Daoy (cell line): ENCODE results near the gene HSDL2. TPM values are rescaled to one million over a fixed set of nuclear protein-coding genes. Genes with fewer than 3 reads are reported as not detected.
"Not testable (repeated sequence)": the region's sequence is repeated elsewhere in the genome, so short reads cannot be mapped to it uniquely, and the experiment has no call there.

ENCODE experiments used
- DNase-seq: peaks from one replicate; pipeline ENCODE4 v3.0.0-alpha.2; 2015; ENCODE audit warnings: low read depth
- total RNA-seq: library from RNA; depleted of rRNA; stranded (reverse); fragments of >200 nt; shearing (Covaris generic); gene quantifications from 2 replicates; pipeline ENCODE4 v1.2.3, GENCODE V29; 2014; rRNA removed

HSDL2 gene
- total RNA-seq, 1 experiment from 2014 or later = 55.0 TPM

GRCh38 chr9:112500842-112501241 lies 120.9 kb downstream of the HSDL2 start:
- no peak for DNase-seq

- peak; percentile 25 for DNase-seq
Measured at GRCh38 chr9:112501287-112501686, 121.4 kb downstream of the HSDL2 start.

- DNase-seq = no peak
Measured at GRCh38 chr9:112502175-112502946, 122.5 kb downstream of the HSDL2 start.

GRCh38 chr9:112503170-112503569 lies 123.3 kb downstream of the HSDL2 start:
- no peak for DNase-seq

GRCh38 chr9:112505086-112505485 lies 125.2 kb downstream of the HSDL2 start:
- DNase-seq = no peak

GRCh38 chr9:112505607-112506006 lies 125.7 kb downstream of the HSDL2 start:
- DNase-seq = no peak

GRCh38 chr9:112506571-112506970 lies 126.7 kb downstream of the HSDL2 start:
- DNase-seq = no peak

GRCh38 chr9:112507001-112507680 lies 127.2 kb downstream of the HSDL2 start:
- DNase-seq = no peak

- no peak for DNase-seq
Measured at GRCh38 chr9:112508377-112508776, 128.5 kb downstream of the HSDL2 start.

- not testable (repeated sequence) for DNase-seq
Measured at GRCh38 chr9:112512377-112512776, 132.5 kb downstream of the HSDL2 start.

- no peak for DNase-seq
Measured at GRCh38 chr9:112516769-112517168, 136.9 kb downstream of the HSDL2 start.

GRCh38 chr9:112520069-112520468 lies 140.2 kb downstream of the HSDL2 start:
- DNase-seq = no peak

- DNase-seq = no peak
Measured at GRCh38 chr9:112520656-112521055, 140.7 kb downstream of the HSDL2 start.

Other genes starting within 250 kb of the HSDL2 start
- gene SUSD1, start 204.8 kb upstream of the HSDL2 start, total RNA-seq = 15.1 and 15.6 TPM in 2 replicates
- 55.7 and 68.8 TPM in 2 replicates for gene PTBP3, start 46.5 kb upstream of the HSDL2 start, total RNA-seq
- 4.4 TPM in 2 replicates for gene KIAA1958, start 106.7 kb downstream of the HSDL2 start, total RNA-seq